Neural cell (in vitro differentiated cells): ENCODE measurements around the gene HIVEP3. TPM values are rescaled to one million over a fixed set of nuclear protein-coding genes. Genes with fewer than 3 reads are reported as not detected.

Experiments
- H2AFZ ChIP-seq: fragments of 200-600, 300-800 bp; sonication (generic), shearing (Covaris generic); 2 replicates; pipeline ENCODE4 v1.6.0; 2014; ENCODE audit warnings: low read depth, mild to moderate bottlenecking, antibody characterized with exemption, low read length, moderate library complexity
- H3F3A ChIP-seq: fragments of 200-600 bp; shearing (Covaris generic); 2 replicates; pipeline ENCODE4 v1.6.1; 2016; ENCODE audit warnings: mild to moderate bottlenecking, moderate library complexity, mixed read lengths, antibody characterized with exemption, low read length; ENCODE audit not compliant: insufficient read depth, poor library complexity, severe bottlenecking
- H3K27ac ChIP-seq: fragments of 200-600, 300-800 bp; sonication (generic), shearing (Covaris generic); 2 replicates; pipeline ENCODE4 v1.5.1; 2014; ENCODE audit warnings: mild to moderate bottlenecking, low read length, moderate library complexity
- H3K27me3 ChIP-seq: fragments of 300-800, 200-600 bp; sonication (generic), shearing (Covaris generic); 2 replicates; pipeline ENCODE4 v1.6.0; 2014; ENCODE audit warnings: mild to moderate bottlenecking, low read depth, low read length, moderate library complexity; ENCODE audit not compliant: insufficient read depth
- H3K36me3 ChIP-seq: fragments of 300-800, 200-600 bp; sonication (generic), shearing (Covaris generic); 2 replicates; pipeline ENCODE4 v1.5.1; 2014; ENCODE audit warnings: mild to moderate bottlenecking, antibody characterized with exemption, low read length, moderate library complexity; ENCODE audit not compliant: insufficient read depth
- H3K4me2 ChIP-seq: fragments of 300-800, 200-600 bp; sonication (generic), shearing (Covaris generic); 2 replicates; pipeline ENCODE4 v1.6.0; 2014; ENCODE audit warnings: mild to moderate bottlenecking, low read length
- H3K4me3 ChIP-seq: fragments of 300-800, 200-600 bp; sonication (generic), shearing (Covaris generic); 2 replicates; pipeline ENCODE4 v1.5.1; 2014; ENCODE audit warnings: mild to moderate bottlenecking, low read length, moderate library complexity
- H3K79me2 ChIP-seq: fragments of 200-600 bp; shearing (Covaris generic); replicated peaks from 2 replicates; pipeline ENCODE4 v1.6.0; 2014; ENCODE audit warnings: mild to moderate bottlenecking, low read length, moderate library complexity; ENCODE audit not compliant: insufficient read depth
- H3K9ac ChIP-seq: fragments of 300-800, 200-600 bp; sonication (generic), shearing (Covaris generic); 2 replicates; pipeline ENCODE4 v1.6.1; 2016; ENCODE audit warnings: mild to moderate bottlenecking, low read length, mixed read lengths
- H3K9me2 ChIP-seq: fragments of 200-600 bp; shearing (Covaris generic); 2 replicates; pipeline ENCODE4 v1.6.1; 2016; ENCODE audit warnings: mild to moderate bottlenecking, low read length, mixed read lengths; ENCODE audit not compliant: insufficient read depth
- H3K9me3 ChIP-seq: fragments of 200-600, 300-800 bp; sonication (generic), shearing (Covaris generic); 2 replicates; pipeline ENCODE4 v1.6.1; 2016; ENCODE audit warnings: mild to moderate bottlenecking, mixed run types, low read length, moderate library complexity, mixed read lengths
- H4K20me1 ChIP-seq: fragments of 200-600 bp; shearing (Covaris generic); 2 replicates; pipeline ENCODE4 v1.6.1; 2016; ENCODE audit warnings: mild to moderate bottlenecking, mixed run types; ENCODE audit not compliant: insufficient read depth
- EP300 ChIP-seq: fragments of 450-650 bp; conservative IDR thresholded peaks from 2 replicates; pipeline ENCODE4 v1.6.1; 2014; ENCODE audit warnings: antibody characterized with exemption, mild to moderate bottlenecking, moderate library complexity; ENCODE audit not compliant: poor library complexity, severe bottlenecking
- EZH2 ChIP-seq: fragments of 200-600, 300-800 bp; shearing (Covaris generic), sonication (generic); IDR thresholded peaks from 2 replicates; pipeline ENCODE4 v1.6.1; 2014; ENCODE audit warnings: antibody characterized with exemption, low read length, borderline replicate concordance, mild to moderate bottlenecking; ENCODE audit not compliant: insufficient read depth, poor library complexity, severe bottlenecking
- MXI1 ChIP-seq: fragments of 450-650 bp; conservative IDR thresholded peaks from 2 replicates; pipeline ENCODE4 v1.6.1; 2014; ENCODE audit warnings: antibody characterized with exemption, mild to moderate bottlenecking; ENCODE audit not compliant: poor library complexity, severe bottlenecking
- POLR2AphosphoS5 ChIP-seq: IDR thresholded peaks from 2 replicates; pipeline ENCODE4 v1.6.1; 2012
- RAD21 ChIP-seq: fragments of 450-650 bp; conservative IDR thresholded peaks from 2 replicates; pipeline ENCODE4 v1.6.1; 2014; ENCODE audit warnings: antibody characterized with exemption, mild to moderate bottlenecking, moderate library complexity
- REST ChIP-seq: IDR thresholded peaks from 2 replicates; pipeline ENCODE4 v1.6.1; 2012; ENCODE audit warnings: borderline replicate concordance
- SMC3 ChIP-seq: fragments of 450-650 bp; conservative IDR thresholded peaks from 2 replicates; pipeline ENCODE4 v1.6.1; 2014; ENCODE audit warnings: antibody characterized with exemption, mild to moderate bottlenecking, moderate library complexity; ENCODE audit not compliant: poor library complexity
- TAF1 ChIP-seq: IDR thresholded peaks from 2 replicates; pipeline ENCODE4 v1.6.1; 2012; ENCODE audit warnings: low read depth
- polyA plus RNA-seq: library from polyadenylated mRNA; depleted of rRNA; stranded (reverse); fragments of >200 nt; gene quantifications from 2 replicates; pipeline ENCODE4 v1.2.3, GENCODE V29; 2014
- TF ChIP-seq, protein P1 (sequence below): fragments of 450-650 bp; IDR thresholded peaks from 2 replicates; pipeline ENCODE4 v1.5.1; 2014; ENCODE audit warnings: antibody characterized with exemption, mild to moderate bottlenecking, moderate library complexity; ENCODE audit not compliant: poor library complexity, severe bottlenecking

HIVEP3 gene
- polyA plus RNA-seq, 1 donor from 2014 or later: 2.6 TPM

DNA sequence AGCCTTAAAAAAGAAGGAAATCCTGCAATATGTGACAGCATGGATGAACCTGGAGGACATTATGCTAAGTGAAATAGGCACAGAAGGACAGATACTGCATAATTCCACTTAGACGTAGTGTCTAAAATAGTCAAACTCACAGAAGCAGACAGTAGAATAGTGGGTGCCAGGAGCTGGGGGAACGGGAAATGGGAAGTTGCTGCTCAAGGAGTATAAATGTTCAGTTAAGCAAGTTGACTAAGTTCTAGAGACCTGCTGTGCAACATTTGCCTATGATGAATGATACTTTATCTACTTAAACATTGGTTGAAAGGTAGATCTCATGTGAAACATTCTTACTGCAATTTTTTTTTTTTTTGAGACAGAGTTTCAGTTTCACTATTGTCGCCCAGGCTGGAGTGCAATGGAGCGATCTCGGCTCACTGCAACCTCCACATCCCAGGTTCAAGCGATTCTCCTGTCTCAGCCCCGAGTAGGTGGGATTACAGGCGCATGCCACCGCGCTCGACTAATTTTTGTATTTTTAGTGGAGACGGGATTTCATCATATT is 197.8 kb downstream of the HIVEP3 start:
- Histone ChIP-seq H3K36me3 (no peaks in the 10 kb centered on the region), H3K79me2 (no peaks in the 10 kb centered on the region), H3K27me3 (no peaks in the 10 kb centered on the region), H3K4me2 (no peak overlapping the region), H3K27ac (no peak overlapping the region), H3K9me3 (no peaks in the 10 kb centered on the region), H3K4me3 (no peak overlapping the region), H3F3A (no peaks in the 10 kb centered on the region), H2AFZ (no peak overlapping the region), H3K9me2 (no peaks in the 10 kb centered on the region), H3K9ac (no peak overlapping the region), H4K20me1 (no peaks in the 10 kb centered on the region)
- TF ChIP-seq, protein P1, sequence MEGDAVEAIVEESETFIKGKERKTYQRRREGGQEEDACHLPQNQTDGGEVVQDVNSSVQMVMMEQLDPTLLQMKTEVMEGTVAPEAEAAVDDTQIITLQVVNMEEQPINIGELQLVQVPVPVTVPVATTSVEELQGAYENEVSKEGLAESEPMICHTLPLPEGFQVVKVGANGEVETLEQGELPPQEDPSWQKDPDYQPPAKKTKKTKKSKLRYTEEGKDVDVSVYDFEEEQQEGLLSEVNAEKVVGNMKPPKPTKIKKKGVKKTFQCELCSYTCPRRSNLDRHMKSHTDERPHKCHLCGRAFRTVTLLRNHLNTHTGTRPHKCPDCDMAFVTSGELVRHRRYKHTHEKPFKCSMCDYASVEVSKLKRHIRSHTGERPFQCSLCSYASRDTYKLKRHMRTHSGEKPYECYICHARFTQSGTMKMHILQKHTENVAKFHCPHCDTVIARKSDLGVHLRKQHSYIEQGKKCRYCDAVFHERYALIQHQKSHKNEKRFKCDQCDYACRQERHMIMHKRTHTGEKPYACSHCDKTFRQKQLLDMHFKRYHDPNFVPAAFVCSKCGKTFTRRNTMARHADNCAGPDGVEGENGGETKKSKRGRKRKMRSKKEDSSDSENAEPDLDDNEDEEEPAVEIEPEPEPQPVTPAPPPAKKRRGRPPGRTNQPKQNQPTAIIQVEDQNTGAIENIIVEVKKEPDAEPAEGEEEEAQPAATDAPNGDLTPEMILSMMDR: no peak

- Histone ChIP-seq H3K79me2 (no peaks in the 10 kb centered on the region), H4K20me1 (no peaks in the 10 kb centered on the region), H3K27ac (no peak overlapping the region), H3K9me2 (no peaks in the 10 kb centered on the region), H2AFZ (no peak overlapping the region), H3K36me3 (no peaks in the 10 kb centered on the region), H3F3A (no peaks in the 10 kb centered on the region), H3K4me2 (no peak overlapping the region), H3K27me3 (no peaks in the 10 kb centered on the region), H3K9ac (no peak overlapping the region), H3K4me3 (no peak overlapping the region), H3K9me3 (no peaks in the 10 kb centered on the region)
- TF ChIP-seq SMC3 (no peak), RAD21 (no peak)
Observed at GRCh38 chr1:41719590-41719989, 199.1 kb downstream of the HIVEP3 start.

DNA sequence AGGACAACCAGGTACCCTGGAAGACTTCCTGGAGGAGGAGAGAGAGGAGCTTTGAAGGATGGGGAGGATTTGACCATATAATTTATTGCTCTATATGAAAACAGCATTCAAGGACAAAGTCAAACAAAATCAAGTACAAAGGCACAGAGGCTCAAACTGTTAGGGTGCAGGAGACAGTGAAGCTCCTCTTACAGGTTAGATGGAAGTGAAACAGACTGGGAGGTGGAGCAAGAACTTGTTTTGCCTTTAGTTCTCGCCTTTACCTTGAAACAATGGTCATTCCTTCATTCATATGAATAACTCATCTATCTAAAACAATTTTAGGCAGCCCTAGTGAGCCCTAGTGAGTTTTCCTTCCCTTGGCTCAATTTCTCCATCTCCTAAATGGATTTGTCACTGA is 199.6 kb downstream of the HIVEP3 start:
- H3K9me3 ChIP-seq: no peaks in the 10 kb centered on the region
- no peak overlapping the region for H3K4me3 ChIP-seq
- no peaks in the 10 kb centered on the region for H3K9me2 ChIP-seq
- H4K20me1 ChIP-seq: no peaks in the 10 kb centered on the region
- TF ChIP-seq EP300: no peak
- no peak for TF ChIP-seq MXI1
- no peak for TF ChIP-seq REST
- TF ChIP-seq SMC3: no peak
- TF ChIP-seq, protein P1: no peak
- no peak for TF ChIP-seq RAD21
- no peak for TF ChIP-seq EZH2
- no peak for TF ChIP-seq POLR2AphosphoS5
- no peak for TF ChIP-seq TAF1
- H3K27ac ChIP-seq: no peak overlapping the region
- H3K9ac ChIP-seq: no peak overlapping the region
- no peak overlapping the region for H2AFZ ChIP-seq
- H3K4me2 ChIP-seq: no peak overlapping the region
- no peaks in the 10 kb centered on the region for H3F3A ChIP-seq
- no peaks in the 10 kb centered on the region for H3K36me3 ChIP-seq
- no peaks in the 10 kb centered on the region for H3K79me2 ChIP-seq
- no peaks in the 10 kb centered on the region for H3K27me3 ChIP-seq
